Measurements from ENCODE around the gene S100A6.

The S100A6 gene

DNA sequence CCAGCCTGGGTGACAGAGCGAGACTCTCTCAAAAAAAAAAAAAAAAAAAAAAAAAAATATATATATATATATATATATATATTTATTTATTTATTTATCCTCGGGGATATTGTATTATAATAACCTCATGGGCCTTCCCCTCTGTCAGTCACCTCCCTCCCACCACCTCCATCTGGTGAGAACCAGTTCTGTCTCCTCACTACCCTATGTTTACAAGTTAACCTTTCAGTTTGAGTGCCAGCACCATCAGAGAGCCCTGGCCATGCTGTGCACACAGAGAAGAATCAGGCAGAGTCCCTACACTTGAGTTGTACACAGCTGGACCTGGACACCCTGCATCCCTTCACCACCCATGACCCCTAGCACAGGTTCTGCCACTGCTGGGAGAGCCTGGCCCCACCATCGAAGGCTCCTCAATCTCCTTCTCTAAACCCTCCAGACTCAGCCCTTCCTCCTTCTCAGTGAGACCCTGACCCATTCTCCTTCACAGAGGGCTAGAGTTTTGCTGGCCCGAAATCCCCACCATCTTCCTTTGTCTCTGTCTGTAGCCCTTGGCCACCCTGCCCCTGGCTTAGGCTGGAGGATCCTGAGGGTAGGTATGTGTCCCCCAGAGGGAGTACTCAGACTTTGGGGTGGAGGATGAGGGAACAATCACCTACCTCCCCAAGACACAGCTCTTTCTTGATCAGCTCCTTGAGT lies 3.8 kb upstream of the S100A6 start:
- no peak overlapping the region for H3K4me3 ChIP-seq (ENCODE audit: control insufficient read depth, low read depth, low read length)
- TF ChIP-seq, protein P1, sequence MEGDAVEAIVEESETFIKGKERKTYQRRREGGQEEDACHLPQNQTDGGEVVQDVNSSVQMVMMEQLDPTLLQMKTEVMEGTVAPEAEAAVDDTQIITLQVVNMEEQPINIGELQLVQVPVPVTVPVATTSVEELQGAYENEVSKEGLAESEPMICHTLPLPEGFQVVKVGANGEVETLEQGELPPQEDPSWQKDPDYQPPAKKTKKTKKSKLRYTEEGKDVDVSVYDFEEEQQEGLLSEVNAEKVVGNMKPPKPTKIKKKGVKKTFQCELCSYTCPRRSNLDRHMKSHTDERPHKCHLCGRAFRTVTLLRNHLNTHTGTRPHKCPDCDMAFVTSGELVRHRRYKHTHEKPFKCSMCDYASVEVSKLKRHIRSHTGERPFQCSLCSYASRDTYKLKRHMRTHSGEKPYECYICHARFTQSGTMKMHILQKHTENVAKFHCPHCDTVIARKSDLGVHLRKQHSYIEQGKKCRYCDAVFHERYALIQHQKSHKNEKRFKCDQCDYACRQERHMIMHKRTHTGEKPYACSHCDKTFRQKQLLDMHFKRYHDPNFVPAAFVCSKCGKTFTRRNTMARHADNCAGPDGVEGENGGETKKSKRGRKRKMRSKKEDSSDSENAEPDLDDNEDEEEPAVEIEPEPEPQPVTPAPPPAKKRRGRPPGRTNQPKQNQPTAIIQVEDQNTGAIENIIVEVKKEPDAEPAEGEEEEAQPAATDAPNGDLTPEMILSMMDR (conservative IDR thresholded peaks at IDR 0.05; ENCODE audit: control insufficient read depth, insufficient read depth, low read depth, low read length), result no peak
- DNase-seq (ENCODE audit: low read depth), result no peak

DNA sequence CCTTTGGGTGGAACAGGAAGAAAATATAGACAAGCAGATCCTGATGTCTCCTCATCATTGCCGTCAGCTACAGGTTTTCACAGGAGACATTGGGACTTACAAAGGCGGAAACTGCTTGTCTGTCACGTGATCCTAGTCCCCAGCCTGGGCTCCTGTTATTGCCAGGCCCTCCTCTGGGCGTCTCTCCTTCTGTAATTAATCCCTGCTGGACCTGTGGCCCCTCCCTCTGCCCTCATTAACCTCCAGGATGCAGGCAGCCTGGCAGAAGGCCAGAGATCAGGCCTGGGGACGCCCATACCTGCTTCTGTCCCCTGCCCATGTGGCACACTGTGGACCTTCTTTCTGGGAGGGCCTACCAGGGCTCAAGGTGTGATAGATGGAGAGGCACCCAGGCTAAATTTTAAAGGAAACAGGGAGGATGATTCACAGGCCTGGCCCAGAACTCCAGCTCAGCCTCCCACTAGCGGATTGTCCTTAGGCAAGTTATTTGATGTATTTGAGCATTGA lies 2.6 kb upstream of the S100A6 start:
- TF ChIP-seq, protein P1 (conservative IDR thresholded peaks at IDR 0.05; ENCODE audit: control insufficient read depth, insufficient read depth, low read depth, low read length), result no peak
- peak; percentile 66 for DNase-seq (ENCODE audit: low read depth)
- H3K4me3 ChIP-seq (ENCODE audit: control insufficient read depth, low read depth, low read length), result no peak overlapping the region

DNA sequence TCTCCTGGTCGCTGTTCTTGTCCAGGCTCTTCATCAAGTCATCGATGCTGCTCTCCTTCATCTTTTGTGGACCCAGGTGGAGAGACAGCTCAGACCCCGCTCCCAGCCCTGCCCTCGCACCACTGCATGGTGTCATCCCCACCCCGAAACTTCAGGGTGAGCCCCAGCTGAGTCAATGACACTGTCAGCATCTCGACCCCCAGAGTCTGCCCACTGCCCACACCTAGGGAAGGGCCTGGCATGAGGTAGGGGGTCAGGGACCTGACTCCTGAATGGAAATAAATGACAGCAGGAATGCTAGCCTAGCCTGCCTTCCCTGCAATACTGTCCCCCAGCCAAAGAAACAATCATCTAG lies 1.6 kb upstream of the S100A6 start:
- TF ChIP-seq, protein P1 (conservative IDR thresholded peaks at IDR 0.05; ENCODE audit: control insufficient read depth, insufficient read depth, low read depth, low read length), result no peak
- H3K4me3 ChIP-seq (ENCODE audit: control insufficient read depth, low read depth, low read length), result no peak overlapping the region
- DNase-seq (ENCODE audit: low read depth), result no peak

DNA sequence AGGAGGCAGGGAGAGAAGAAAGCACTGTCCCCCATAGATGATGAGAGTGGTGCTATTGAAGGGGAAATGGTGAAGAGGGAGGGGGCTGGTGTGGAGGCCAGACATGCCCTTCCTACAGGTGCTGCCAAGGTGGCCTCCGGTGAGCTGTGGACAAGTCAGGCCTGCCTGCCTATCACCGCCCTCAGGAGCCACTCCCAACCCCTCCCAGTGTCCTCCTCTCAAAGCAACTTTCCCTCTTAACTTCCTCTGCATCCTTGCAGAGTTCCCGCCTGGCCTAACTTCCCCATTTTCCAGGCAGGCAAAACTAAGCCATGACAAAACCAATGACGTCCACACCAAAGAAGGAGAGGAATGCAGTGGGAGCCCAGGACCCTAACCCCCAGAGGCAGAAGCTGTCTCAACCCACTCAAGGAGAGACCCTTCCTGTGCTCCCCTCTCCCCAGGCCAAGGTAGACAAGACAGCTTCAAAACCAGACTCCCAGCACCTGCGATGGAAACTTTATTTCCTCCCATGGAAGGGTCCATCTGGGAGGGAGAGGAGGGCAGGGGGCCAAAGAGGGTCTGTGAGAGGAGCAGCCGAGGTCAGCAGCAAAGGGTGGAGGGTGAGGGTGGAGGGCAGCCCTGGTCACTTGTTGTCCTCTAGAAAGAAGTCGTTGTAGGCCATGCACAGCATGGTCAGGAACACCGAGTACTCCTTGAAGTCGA lies 1.0 kb upstream of the S100A6 start:
- TF ChIP-seq, protein P1 (conservative IDR thresholded peaks at IDR 0.05; ENCODE audit: control insufficient read depth, insufficient read depth, low read depth, low read length), result no peak
- peak overlapping the region; percentile 100 for H3K4me3 ChIP-seq (ENCODE audit: control insufficient read depth, low read depth, low read length)
- no peak for DNase-seq (ENCODE audit: low read depth)

DNA sequence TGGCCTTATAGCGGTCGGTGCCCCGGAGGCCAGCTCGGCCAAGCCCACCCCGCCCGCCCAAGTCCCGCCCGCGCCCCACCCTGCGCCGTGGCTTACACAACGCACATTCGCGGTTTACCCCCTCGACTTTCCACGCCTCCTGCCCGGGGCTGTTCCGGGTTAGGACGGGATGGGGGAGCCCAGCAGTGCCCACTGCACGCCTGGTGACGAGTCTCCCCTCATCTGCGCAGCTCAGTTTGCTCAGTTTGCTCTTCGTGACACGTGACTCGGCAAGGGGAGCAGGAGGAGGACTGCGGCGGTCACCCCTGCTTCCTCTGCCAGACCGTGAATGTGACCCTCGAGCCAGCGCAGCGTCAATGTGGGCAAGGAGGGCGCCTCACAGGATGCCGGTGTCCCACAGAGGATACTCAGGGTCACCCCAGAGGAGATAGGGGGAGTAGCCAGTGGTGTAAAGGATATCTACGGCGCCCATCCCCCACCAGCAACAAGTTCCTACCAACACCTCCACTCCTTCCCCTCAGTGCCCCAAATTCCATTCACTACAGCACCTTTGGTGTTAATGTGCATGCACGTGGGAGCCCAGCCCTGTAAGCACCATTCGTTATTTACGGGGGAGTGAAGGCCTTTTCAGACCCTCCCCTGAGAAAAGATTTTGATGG lies 350 bp upstream of the S100A6 start:
- TF ChIP-seq, protein P1 (conservative IDR thresholded peaks at IDR 0.05; ENCODE audit: control insufficient read depth, insufficient read depth, low read depth, low read length), result no peak
- H3K4me3 ChIP-seq (ENCODE audit: control insufficient read depth, low read depth, low read length), result peak overlapping the region; percentile 100
- peak; percentile 93 for DNase-seq (ENCODE audit: low read depth)

DNA sequence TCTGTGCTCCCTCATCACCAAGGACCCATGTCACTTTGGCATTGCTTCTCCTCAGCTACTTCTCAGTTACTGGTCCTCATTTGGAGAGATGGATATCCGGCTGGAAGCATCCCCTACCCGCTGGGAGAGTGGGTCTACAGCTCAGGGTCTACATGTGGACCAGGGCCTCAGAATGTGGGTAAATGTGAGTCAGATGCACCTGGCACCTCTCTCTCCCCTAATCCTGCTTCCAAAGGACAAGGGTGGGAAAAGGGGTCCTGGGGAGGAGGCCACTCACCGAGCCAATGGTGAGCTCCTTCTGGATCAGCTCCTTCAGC lies 908 bp downstream of the S100A6 start:
- H3K4me3 ChIP-seq (ENCODE audit: control insufficient read depth, low read depth, low read length), result peak overlapping the region; percentile 100
- TF ChIP-seq, protein P1 (conservative IDR thresholded peaks at IDR 0.05; ENCODE audit: control insufficient read depth, insufficient read depth, low read depth, low read length), result no peak
- no peak for DNase-seq (ENCODE audit: low read depth)

Data from fibroblast of mammary gland (primary cell).